GM23338 (cell line): ENCODE measurements around the gene GNG12. TPM values are rescaled to one million over a fixed set of nuclear protein-coding genes. Genes with fewer than 3 reads are reported as not detected.

Experiments
- ATAC-seq: fragments of 200-7000 bp; cut with Tn5 transposase; 3 replicates; pipeline ENCODE4 v1.9.1; 2020
- DNase-seq: peaks from one replicate; pipeline ENCODE4 v3.0.0-alpha.2; 2015; ENCODE audit warnings: low spot score
- H2AFZ ChIP-seq: fragments of 200-600 bp; sonication (generic); 2 replicates; pipeline ENCODE4 v1.8.0; 2016; ENCODE audit warnings: antibody characterized with exemption, mild to moderate bottlenecking, moderate library complexity
- H3F3A ChIP-seq: fragments of 200-600 bp; sonication (generic); replicated peaks from 2 replicates; pipeline ENCODE4 v1.8.0; 2017; ENCODE audit warnings: antibody characterized with exemption, mixed run types, low read depth
- H3K27ac ChIP-seq: fragments of 200-600 bp; sonication (generic); 2 replicates; pipeline ENCODE4 v1.6.1; 2016; ENCODE audit warnings: low read depth
- H3K27me3 ChIP-seq: fragments of 200-600 bp; sonication (generic); 2 replicates; pipeline ENCODE4 v1.8.0; 2016; ENCODE audit warnings: mild to moderate bottlenecking, mixed run types, moderate library complexity; ENCODE audit not compliant: insufficient read depth
- H3K36me3 ChIP-seq: fragments of 200-600 bp; sonication (generic); 2 replicates; pipeline ENCODE4 v1.8.0; 2016; ENCODE audit warnings: mild to moderate bottlenecking; ENCODE audit not compliant: insufficient read depth
- H3K4me1 ChIP-seq: fragments of 200-600 bp; sonication (generic); 2 replicates; pipeline ENCODE4 v1.8.0; 2016; ENCODE audit warnings: mild to moderate bottlenecking, moderate library complexity; ENCODE audit not compliant: insufficient read depth
- H3K4me2 ChIP-seq: fragments of 200-600 bp; sonication (generic); 2 replicates; pipeline ENCODE4 v1.7.1; 2017; ENCODE audit warnings: mixed run types
- H3K4me3 ChIP-seq: fragments of 200-600 bp; sonication (generic); 2 replicates; pipeline ENCODE4 v1.6.1; 2016; ENCODE audit warnings: mixed run types
- H3K79me2 ChIP-seq: fragments of 200-600 bp; sonication (generic); replicated peaks from 2 replicates; pipeline ENCODE4 v1.8.0; 2017; ENCODE audit warnings: mild to moderate bottlenecking; ENCODE audit not compliant: insufficient read depth
- H3K9me2 ChIP-seq: fragments of 200-600 bp; sonication (generic); 2 replicates; pipeline ENCODE4 v1.8.0; 2017; ENCODE audit not compliant: insufficient read depth
- H4K20me1 ChIP-seq: fragments of 200-600 bp; sonication (generic); replicated peaks from 2 replicates; pipeline ENCODE4 v1.8.0; 2017; ENCODE audit warnings: mild to moderate bottlenecking; ENCODE audit not compliant: insufficient read depth
- H3K27ac Mint-ChIP-seq: 2 replicates; pipeline ENCODE4 v1.8.0; 2020; ENCODE audit warnings: inconsistent platforms, mild to moderate bottlenecking, moderate library complexity, mixed read lengths
- H3K27me3 Mint-ChIP-seq: 3 replicates; pipeline ENCODE4 v1.8.0; 2022; ENCODE audit warnings: low read depth, mild to moderate bottlenecking, moderate library complexity, mixed read lengths, inconsistent platforms; ENCODE audit not compliant: insufficient read depth, poor library complexity
- H3K36me3 Mint-ChIP-seq: 3 replicates; pipeline ENCODE4 v1.8.0; 2021; ENCODE audit warnings: low read depth, mild to moderate bottlenecking, inconsistent platforms, moderate library complexity, mixed read lengths
- H3K4me1 Mint-ChIP-seq: 3 replicates; pipeline ENCODE4 v1.8.0; 2020; ENCODE audit warnings: mild to moderate bottlenecking, inconsistent platforms, mixed read lengths
- H3K4me3 Mint-ChIP-seq: 3 replicates; pipeline ENCODE4 v1.8.0; 2021; ENCODE audit warnings: moderate library complexity, mild to moderate bottlenecking, inconsistent platforms, mixed read lengths
- H3K9me3 Mint-ChIP-seq: 3 replicates; pipeline ENCODE4 v1.8.0; 2020; ENCODE audit warnings: moderate library complexity, mild to moderate bottlenecking, inconsistent platforms, mixed read lengths
- CREB1 ChIP-seq: fragments of 250-450 bp; sonication (Bioruptor Pico); IDR thresholded peaks from 2 replicates; pipeline ENCODE4 v1.5.0; 2020; ENCODE audit warnings: low read depth, mild to moderate bottlenecking, moderate library complexity
- CTCF ChIP-seq, 2 experiments: fragments of 200-600 bp in 1 of 2; sonication (generic) in 1 of 2; conservative IDR thresholded peaks; 2 replicates each; pipeline versions ENCODE4 v1.5.1 to v1.6.1; 2016 to 2017; ENCODE audit warnings: antibody characterized with exemption in 2 of 2, low read depth in 2 of 2, mild to moderate bottlenecking in 2 of 2, moderate library complexity in 1 of 2
- ETS1 ChIP-seq: IDR thresholded peaks from 2 replicates; pipeline ENCODE4 v1.6.1; 2016; ENCODE audit warnings: antibody characterized with exemption
- EZH2 ChIP-seq: fragments of 200-600 bp; sonication (generic); IDR thresholded peaks from one replicate; pipeline ENCODE4 v1.8.0; 2017; ENCODE audit warnings: antibody characterized with exemption, mild to moderate bottlenecking, low read depth; ENCODE audit not compliant: unreplicated experiment
- EZH2phosphoT487 ChIP-seq: fragments of 200-600 bp; sonication (generic); IDR thresholded peaks from one replicate; pipeline ENCODE4 v1.8.1; 2018; ENCODE audit warnings: antibody characterized with exemption; ENCODE audit not compliant: unreplicated experiment
- JUNB ChIP-seq: IDR thresholded peaks from one replicate; pipeline ENCODE4 v1.6.1; 2016; ENCODE audit warnings: antibody characterized with exemption; ENCODE audit not compliant: unreplicated experiment
- NANOG ChIP-seq: IDR thresholded peaks from 2 replicates; pipeline ENCODE4 v1.6.1; 2016; ENCODE audit warnings: antibody characterized with exemption, borderline replicate concordance
- STAT1 ChIP-seq: IDR thresholded peaks from one replicate; pipeline ENCODE4 v1.6.1; 2016; ENCODE audit warnings: antibody characterized with exemption; ENCODE audit not compliant: unreplicated experiment
- ZNF114 ChIP-seq: fragments of 250-450 bp; sonication (Bioruptor Pico); IDR thresholded peaks from 2 replicates; pipeline ENCODE4 v1.5.0; 2020; ENCODE audit warnings: mild to moderate bottlenecking, moderate library complexity
- ZNF331 ChIP-seq: fragments of 250-450 bp; sonication (Bioruptor Pico); IDR thresholded peaks from 2 replicates; pipeline ENCODE4 v1.5.0; 2020; ENCODE audit warnings: low read depth, mild to moderate bottlenecking, moderate library complexity
- ZNF462 ChIP-seq: fragments of 250-450 bp; sonication (Bioruptor Pico); IDR thresholded peaks from 2 replicates; pipeline ENCODE4 v1.5.0; 2020; ENCODE audit warnings: mild to moderate bottlenecking, moderate library complexity
- polyA plus RNA-seq: library from polyadenylated mRNA; unstranded; fragments of >200 nt; fragmentation: Nextera tagmentation; extraction: Ambion mirVana; gene quantifications from 2 replicates; pipeline ENCODE4 v1.2.1, GENCODE V29; 2016
- total RNA-seq: library from RNA; depleted of rRNA; stranded (reverse); fragments of >200 nt; shearing (Covaris generic); gene quantifications from 2 replicates; pipeline ENCODE4 v1.2.3, GENCODE V29; 2014

The GNG12 gene
- total and polyA plus RNA-seq, 2 experiments from 2014 or later, result 13.4 to 33.0 TPM

- H3K27ac ChIP-seq, result no peak overlapping the region
- DNase-seq (no peak), ATAC-seq (no peak)
- H3K4me1 ChIP-seq, result no peaks in the 10 kb centered on the region
- H3K36me3 Mint-ChIP-seq, result no peaks in the 10 kb centered on the region
- peaks cover 4% of the 10 kb centered on the region; the same call in 1 of the 3 replicates for H3K4me1 Mint-ChIP-seq
- no peak overlapping the region for H3K4me3 ChIP-seq
- H3K27me3 ChIP-seq, result no peaks in the 10 kb centered on the region
- no peaks in the 10 kb centered on the region for H3K27me3 Mint-ChIP-seq
- no peak overlapping the region for H3K27ac Mint-ChIP-seq
- H3K9me3 Mint-ChIP-seq, result no peaks in the 10 kb centered on the region
- no peak overlapping the region for H2AFZ ChIP-seq
- no peaks in the 10 kb centered on the region for H4K20me1 ChIP-seq
- no peak overlapping the region for H3K4me3 Mint-ChIP-seq
- H3K4me2 ChIP-seq, result no peak overlapping the region
- H3F3A ChIP-seq, result no peaks in the 10 kb centered on the region
- H3K36me3 ChIP-seq, result no peaks in the 10 kb centered on the region
- H3K79me2 ChIP-seq, result no peaks in the 10 kb centered on the region
- TF ChIP-seq ZNF331 (CRISPR knock-in tag) (no peak), ETS1 (no peak), JUNB (no peak), STAT1 (no peak), CTCF (conservative IDR thresholded peaks at IDR 0.05; ENCODE audit: low read depth in 2 of 2) (no peak), CREB1 (CRISPR knock-in tag) (no peak), EZH2 (no peak)
- H3K9me2 ChIP-seq, result no peaks in the 10 kb centered on the region
Observed at GRCh38 chr1:67861856-67862516, 28.7 kb upstream of the GNG12 start.

- ATAC-seq (no peak), DNase-seq (no peak)
- no peaks in the 10 kb centered on the region for H3K9me3 Mint-ChIP-seq
- TF ChIP-seq NANOG (no peak), EZH2phosphoT487 (no peak), ZNF114 (CRISPR knock-in tag) (no peak), STAT1 (no peak), ZNF462 (no peak)
Observed at GRCh38 chr1:67860776-67861175, 27.5 kb upstream of the GNG12 start.

More at GRCh38 chr1:67860776-67861175, 27.5 kb upstream of the GNG12 start:
- Histone ChIP-seq H4K20me1 (no peaks in the 10 kb centered on the region), H3K27ac (no peak overlapping the region), H3K4me3 (no peak overlapping the region), H3K27me3 (no peaks in the 10 kb centered on the region), H3K4me2 (no peak overlapping the region), H3K9me2 (no peaks in the 10 kb centered on the region), H3K36me3 (no peaks in the 10 kb centered on the region), H2AFZ (no peak overlapping the region), H3K4me1 (no peaks in the 10 kb centered on the region), H3F3A (no peaks in the 10 kb centered on the region), H3K79me2 (no peaks in the 10 kb centered on the region)
- Mint-ChIP-seq H3K27me3 (no peaks in the 10 kb centered on the region), H3K36me3 (no peaks in the 10 kb centered on the region), H3K4me3 (no peak overlapping the region), H3K27ac (no peak overlapping the region), H3K4me1 (peaks cover 4% of the 10 kb centered on the region; the same call in 1 of the 3 replicates)
